ENCODE results near the gene PJVK. TPM values are rescaled to one million over a fixed set of nuclear protein-coding genes. Genes with fewer than 3 reads are reported as not detected.

Gene PJVK
- total RNA-seq, 2 donors from 2014 or later, result 0.91 to 4.7 TPM

GRCh38 chr2:178482437-178482836, 31.3 kb downstream of the PJVK start:
- no peaks in the 10 kb centered on the region for H3K36me3 ChIP-seq
- intact Hi-C loops (cut with DNase I), result no loop called here
- no peak overlapping the region for H3K27ac ChIP-seq
- no peak overlapping the region for H3K4me3 ChIP-seq
- no peak for DNase-seq (ENCODE audit: low spot score)
- TF ChIP-seq, protein P1, sequence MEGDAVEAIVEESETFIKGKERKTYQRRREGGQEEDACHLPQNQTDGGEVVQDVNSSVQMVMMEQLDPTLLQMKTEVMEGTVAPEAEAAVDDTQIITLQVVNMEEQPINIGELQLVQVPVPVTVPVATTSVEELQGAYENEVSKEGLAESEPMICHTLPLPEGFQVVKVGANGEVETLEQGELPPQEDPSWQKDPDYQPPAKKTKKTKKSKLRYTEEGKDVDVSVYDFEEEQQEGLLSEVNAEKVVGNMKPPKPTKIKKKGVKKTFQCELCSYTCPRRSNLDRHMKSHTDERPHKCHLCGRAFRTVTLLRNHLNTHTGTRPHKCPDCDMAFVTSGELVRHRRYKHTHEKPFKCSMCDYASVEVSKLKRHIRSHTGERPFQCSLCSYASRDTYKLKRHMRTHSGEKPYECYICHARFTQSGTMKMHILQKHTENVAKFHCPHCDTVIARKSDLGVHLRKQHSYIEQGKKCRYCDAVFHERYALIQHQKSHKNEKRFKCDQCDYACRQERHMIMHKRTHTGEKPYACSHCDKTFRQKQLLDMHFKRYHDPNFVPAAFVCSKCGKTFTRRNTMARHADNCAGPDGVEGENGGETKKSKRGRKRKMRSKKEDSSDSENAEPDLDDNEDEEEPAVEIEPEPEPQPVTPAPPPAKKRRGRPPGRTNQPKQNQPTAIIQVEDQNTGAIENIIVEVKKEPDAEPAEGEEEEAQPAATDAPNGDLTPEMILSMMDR (IDR thresholded peaks at IDR 0.05), result no peak
- WGBS, result 95% methylated on average over 4 of the region's 4 CpGs
- no peaks in the 10 kb centered on the region for H3K27me3 ChIP-seq (replicated peaks; ENCODE audit: insufficient read depth)
- no peaks in the 10 kb centered on the region for H3K9me3 ChIP-seq
- H3K4me1 ChIP-seq (replicated peaks), result peaks cover 8% of the 10 kb centered on the region

- H3K9me3 ChIP-seq, result no peaks in the 10 kb centered on the region
- H3K27me3 ChIP-seq (replicated peaks; ENCODE audit: insufficient read depth), result no peaks in the 10 kb centered on the region
- TF ChIP-seq POLR2A (IDR thresholded peaks at IDR 0.05) (no peak), POLR2AphosphoS5 (IDR thresholded peaks at IDR 0.05) (no peak)
- TF ChIP-seq, protein P1 (IDR thresholded peaks at IDR 0.05), result no peak
- no peak overlapping the region for H3K27ac ChIP-seq
- H3K36me3 ChIP-seq, result no peaks in the 10 kb centered on the region
- no peak overlapping the region for H3K4me3 ChIP-seq
- intact Hi-C loops (cut with DNase I), result no loop called here
- DNase-seq (ENCODE audit: low spot score), result no peak
- 46% methylated on average over 6 of the region's 6 CpGs for whole genome bisulfite sequencing
- peaks cover 6% of the 10 kb centered on the region for H3K4me1 ChIP-seq (replicated peaks)
Observed at GRCh38 chr2:178484245-178485041, 33.3 kb downstream of the PJVK start.

- H3K4me1 ChIP-seq (replicated peaks), result peaks cover 2% of the 10 kb centered on the region
- no peak overlapping the region for H3K27ac ChIP-seq
- H3K9me3 ChIP-seq, result no peaks in the 10 kb centered on the region
- WGBS, result 68% methylated on average over 3 of the region's 3 CpGs
- H3K4me3 ChIP-seq, result no peak overlapping the region
- intact Hi-C loops (cut with DNase I), result no loop called here
- H3K36me3 ChIP-seq, result no peaks in the 10 kb centered on the region
- DNase-seq (ENCODE audit: low spot score), result no peak
- no peak for TF ChIP-seq POLR2AphosphoS5 (IDR thresholded peaks at IDR 0.05)
- TF ChIP-seq, protein P1 (IDR thresholded peaks at IDR 0.05), result no peak
- no peaks in the 10 kb centered on the region for H3K27me3 ChIP-seq (replicated peaks; ENCODE audit: insufficient read depth)
Observed at GRCh38 chr2:178485356-178485755, 34.2 kb downstream of the PJVK start.

- H3K9me3 ChIP-seq, result no peaks in the 10 kb centered on the region
- no peaks in the 10 kb centered on the region for H3K36me3 ChIP-seq
- H3K4me1 ChIP-seq (replicated peaks), result no peaks in the 10 kb centered on the region
- intact Hi-C loops (cut with DNase I), result no loop called here
- no peak overlapping the region for H3K4me3 ChIP-seq
- DNase-seq (ENCODE audit: low spot score), result no peak
- no peaks in the 10 kb centered on the region for H3K27me3 ChIP-seq (replicated peaks; ENCODE audit: insufficient read depth)
- no peak overlapping the region for H3K27ac ChIP-seq
- WGBS, result 93% methylated on average over 6 of the region's 6 CpGs
- TF ChIP-seq POLR2AphosphoS5 (IDR thresholded peaks at IDR 0.05) (no peak), POLR2A (IDR thresholded peaks at IDR 0.05) (no peak)
- TF ChIP-seq, protein P1 (IDR thresholded peaks at IDR 0.05), result no peak
Observed at GRCh38 chr2:178491612-178492011, 40.4 kb downstream of the PJVK start.

DNA sequence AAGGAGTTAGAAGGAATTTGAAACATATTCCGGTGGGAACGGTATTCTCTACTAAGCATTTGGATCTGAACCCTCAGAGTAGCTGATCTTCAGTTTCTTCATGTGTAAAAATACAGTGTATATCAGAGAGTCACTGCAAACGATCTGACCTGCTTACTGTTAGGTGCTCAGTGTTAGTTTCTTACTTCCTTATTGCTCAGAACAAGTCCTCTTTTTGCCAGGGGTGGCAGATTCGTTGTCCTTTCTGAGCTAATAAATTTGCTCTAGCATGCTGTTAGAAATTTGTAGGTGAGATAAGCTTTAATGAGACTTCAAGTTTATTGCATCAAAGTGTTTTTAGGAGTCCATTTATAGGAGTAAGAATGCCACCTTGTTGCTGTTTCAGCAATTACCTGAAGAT, 44.9 kb downstream of the PJVK start:
- intact Hi-C loops (cut with DNase I), result no loop called here
- no peaks in the 10 kb centered on the region for H3K4me1 ChIP-seq (replicated peaks)
- peaks cover 0 to 6% of the 10 kb centered on the region in 2 donors for H3K36me3 ChIP-seq
- no peak overlapping the region for H3K4me3 ChIP-seq
- WGBS, result 63% methylated on average over 4 of the region's 4 CpGs
- H3K27me3 ChIP-seq (replicated peaks; ENCODE audit: insufficient read depth), result no peaks in the 10 kb centered on the region
- no peaks in the 10 kb centered on the region for H3K9me3 ChIP-seq
- H3K27ac ChIP-seq, result no peak overlapping the region
- TF ChIP-seq POLR2AphosphoS5 (IDR thresholded peaks at IDR 0.05) (no peak), POLR2A (IDR thresholded peaks at IDR 0.05) (no peak)
- TF ChIP-seq, protein P1 (IDR thresholded peaks at IDR 0.05), result no peak
- no peak for DNase-seq (ENCODE audit: low spot score)

Measured in prostate gland (tissue), 2 donors.